Measurements from ENCODE around the gene ASB13.
"Not testable (repeated sequence)": the region's sequence is repeated elsewhere in the genome, so short reads cannot be mapped to it uniquely, and the experiment has no call there.

The ASB13 gene

DNA sequence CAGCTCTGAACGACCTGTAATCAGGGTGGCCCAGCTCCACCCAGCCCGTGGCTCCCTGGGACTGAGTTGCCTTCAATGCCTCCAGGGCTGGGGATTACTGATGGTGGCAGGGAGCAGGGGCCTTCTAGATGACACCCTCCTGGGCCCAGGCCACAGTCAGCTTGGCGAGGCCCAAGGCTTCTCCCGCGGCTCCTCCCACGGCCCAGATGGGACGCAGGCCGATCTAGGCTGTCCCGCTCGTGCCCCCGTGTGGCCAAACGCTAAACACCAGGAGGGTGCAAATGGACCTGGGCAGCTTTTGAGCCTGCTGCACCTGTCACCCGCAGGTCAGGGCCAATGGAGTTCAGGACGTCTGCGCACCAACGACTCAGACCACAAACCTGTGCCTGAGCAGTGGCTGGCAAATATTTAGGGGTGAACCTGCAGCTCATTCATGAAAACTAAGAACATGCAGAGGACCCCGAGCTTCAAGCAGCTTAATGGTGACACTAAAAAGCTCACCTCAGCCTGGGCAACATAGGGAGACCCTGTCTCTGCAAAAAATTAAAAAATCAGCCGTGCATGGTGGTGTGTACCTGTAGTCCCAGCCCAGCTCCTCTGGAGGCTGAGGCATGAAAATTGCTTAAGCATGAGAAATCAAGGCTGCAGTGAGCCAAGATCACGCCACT, 43.2 kb downstream of the ASB13 start:
- DNase-seq (ENCODE audit: low read depth): peak; percentile 73

DNA sequence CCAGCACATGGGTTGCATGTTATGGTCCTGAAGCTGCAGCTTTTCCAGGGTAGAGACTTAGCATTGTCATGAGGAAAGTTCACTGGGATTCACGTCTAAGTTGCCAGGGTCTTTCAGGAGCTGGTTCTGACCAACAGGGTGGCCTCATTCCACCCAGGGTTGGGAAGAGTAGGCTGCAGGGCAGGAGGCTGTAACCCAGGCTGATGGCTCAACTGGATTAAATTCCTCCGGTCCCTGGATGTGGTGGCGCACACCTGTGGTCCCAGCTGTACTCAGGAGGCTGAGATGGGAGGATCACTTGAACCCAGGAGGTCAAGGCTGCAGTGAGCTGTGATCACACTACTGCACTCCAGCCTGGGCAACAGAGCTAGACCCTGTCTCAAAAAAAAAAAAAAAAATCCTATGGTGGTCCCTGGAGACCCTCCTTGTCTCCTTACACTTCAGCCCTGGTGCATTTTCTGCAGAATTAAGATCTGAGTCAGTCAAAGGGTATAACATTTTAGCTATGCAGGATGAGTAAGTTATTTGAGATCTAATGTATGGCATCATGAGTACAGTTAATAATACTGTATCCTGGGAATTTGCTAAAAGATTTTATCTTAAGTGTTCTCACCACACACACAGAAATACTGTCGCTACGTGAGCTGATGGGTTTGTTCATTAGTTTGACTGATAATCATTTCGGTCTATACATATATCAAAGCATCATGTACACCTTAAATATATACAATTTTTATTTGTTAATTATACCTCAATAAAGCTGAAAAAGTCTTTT, 44.0 kb downstream of the ASB13 start:
- no peak for DNase-seq (ENCODE audit: low read depth)

DNA sequence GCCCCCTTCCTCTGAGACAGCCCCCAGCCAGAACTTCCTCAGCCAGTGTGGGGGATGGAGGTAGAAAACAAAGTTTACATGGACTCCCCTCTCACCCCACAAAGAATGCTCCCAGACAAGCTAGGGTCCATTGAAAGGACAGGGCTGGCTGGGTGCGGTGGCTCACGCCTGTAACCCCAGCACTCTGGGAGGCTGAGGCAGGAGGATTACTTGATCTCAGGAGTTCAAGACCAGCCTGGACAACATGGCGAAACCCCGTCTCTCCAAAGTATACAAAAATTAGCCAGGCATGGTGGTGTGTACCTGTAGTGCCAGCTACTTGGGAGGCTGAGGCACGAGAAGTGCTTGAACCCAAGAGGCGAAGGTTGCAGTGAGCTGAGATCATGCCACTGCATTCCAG, 45.0 kb downstream of the ASB13 start:
- not testable (repeated sequence) for DNase-seq (ENCODE audit: low read depth)

DNA sequence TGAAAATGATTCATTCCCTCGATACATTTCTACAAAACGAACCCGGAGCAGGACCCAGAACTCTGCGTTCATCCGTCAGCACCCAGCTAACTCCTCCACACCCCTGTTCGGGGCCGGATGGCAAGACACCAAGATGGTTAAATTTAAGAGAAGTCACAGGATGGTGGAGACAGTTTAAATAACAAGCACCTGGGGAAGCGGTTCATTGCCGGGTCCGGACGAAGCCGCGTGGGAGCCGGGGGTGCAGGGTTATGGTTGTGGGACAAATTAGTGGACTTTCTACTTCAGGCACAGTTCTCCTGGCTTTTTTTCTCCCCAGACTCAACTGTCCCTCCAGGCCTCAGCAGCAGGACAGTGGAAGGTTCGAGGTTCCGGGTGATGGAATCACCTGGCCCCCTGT, 45.4 kb downstream of the ASB13 start:
- no peak for DNase-seq (ENCODE audit: low read depth)

DNA sequence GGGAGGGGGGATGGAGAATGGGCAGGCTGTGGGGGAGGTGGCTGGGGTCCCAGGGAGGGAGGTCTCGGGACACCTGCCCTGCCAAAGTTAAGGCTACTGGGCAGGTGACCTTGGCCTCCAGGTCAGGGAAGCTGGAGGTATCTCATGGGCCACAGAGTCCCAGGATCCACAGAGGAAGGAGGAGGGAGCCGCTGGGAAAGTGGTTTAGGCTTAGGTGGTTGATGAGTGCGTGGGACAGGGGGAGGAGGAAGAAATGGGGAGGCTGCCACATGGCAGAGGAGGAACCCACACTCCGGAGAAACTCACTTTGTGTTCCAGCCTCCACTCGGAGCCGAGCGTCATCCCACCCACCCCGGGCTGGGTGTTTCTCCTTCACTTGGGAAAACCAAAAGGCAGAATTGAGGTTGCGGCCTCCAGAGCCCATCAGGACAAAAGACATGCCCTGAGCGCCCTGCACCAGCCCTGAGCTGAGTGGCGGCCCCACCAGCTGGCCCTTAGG, 46.1 kb downstream of the ASB13 start:
- no peak for DNase-seq (ENCODE audit: low read depth)

DNA sequence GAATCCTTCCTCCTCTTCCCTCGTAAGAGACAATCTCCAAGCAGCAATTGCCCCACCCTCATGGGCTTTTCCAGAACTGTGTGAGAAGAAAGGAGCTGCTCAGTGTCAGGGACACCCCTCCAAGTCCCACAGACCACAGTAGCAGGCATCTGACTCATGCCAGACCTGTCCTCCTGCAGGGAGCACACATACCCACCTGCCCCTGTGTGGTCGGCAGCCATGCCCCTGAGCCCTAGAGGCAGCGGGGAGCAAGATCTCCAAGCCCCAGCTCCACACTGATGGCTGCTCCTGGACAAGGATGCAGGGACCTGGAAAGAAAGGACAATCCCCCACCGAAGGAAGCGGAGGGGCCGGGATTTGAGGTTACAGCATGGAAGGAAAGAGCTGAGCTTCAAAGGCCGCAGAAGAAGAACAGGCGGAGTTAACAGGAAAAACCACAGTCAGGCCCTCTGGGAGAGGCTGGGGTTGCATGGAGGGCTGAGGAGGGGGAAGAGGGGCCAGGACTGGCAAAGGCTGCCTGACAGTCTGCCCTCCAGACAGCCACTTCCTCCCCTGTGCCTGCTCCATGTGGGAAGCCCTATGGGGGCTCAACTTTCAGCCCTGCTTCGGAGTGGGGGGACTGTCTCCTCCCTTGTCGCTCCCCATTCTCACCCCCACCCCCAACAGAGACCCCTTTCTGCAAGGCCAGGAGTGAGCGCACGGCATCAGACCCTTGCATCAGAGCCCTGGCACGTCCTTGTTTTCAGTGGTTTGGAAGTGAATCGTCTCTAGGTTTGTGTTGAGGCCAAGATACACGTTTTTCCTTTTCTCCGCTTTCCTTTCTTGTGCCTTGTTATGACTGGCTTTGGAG, 46.8 kb downstream of the ASB13 start:
- no peak for DNase-seq (ENCODE audit: low read depth)

DNA sequence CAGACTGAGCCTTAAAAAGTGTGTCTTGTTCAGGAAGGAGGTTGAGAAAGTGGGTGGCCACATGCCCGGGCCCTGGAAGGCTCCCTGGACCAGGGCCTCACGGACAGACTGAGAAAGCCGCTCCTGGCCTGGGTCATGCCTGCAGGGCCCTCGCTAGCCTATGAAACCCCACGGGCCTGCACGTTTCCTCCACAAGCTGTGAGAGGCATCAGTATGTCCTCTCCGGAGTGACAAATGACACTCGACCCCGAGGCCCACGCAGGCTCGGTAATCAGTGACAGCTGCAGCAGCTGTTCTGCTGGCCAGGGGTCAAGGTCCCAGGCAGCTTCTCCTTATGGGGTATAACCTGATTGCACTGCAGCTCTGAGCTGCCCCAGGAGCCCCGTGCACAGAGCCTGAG, 47.6 kb downstream of the ASB13 start:
- no peak for DNase-seq (ENCODE audit: low read depth)

DNA sequence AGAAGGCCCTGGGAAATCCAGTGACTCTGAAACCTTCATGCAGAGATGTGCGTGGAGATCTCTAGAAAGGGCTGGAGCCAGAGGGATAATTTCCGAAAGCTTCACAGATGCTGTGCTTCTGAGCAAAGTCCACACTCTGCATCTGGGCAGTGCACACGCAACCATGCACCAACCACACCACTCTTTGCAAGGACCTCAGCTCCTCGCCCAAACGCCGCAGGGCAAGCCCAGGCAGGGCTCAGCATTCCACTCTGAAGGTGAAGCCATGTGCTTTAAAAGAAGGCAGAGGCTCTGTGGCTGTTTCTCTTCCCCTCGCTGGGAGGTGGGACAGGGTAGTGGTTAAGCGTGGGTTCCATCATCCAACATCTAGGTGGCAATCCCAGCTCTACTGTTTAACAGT, 48.4 kb downstream of the ASB13 start:
- no peak for DNase-seq (ENCODE audit: low read depth)

DNA sequence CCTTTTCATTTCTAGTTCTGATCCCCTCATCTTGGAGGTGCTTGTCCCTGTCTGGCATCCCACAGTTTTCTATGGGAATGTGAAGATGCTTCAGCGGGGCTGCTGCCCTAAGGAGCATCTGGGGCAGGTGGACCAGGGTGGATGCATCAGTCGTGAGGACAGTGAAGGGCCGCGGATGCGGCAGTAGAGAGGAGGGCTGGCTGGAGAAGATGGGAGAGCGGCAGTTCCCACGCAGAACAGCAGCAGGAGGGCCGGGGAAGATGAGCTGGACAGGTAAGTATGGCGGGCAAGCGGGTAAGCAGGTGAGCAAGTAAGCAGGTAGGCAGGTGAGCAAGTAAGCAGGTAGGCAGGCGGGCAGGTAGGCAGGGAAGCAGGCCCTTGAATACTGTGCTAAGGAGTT, 48.9 kb downstream of the ASB13 start:
- no peak for DNase-seq (ENCODE audit: low read depth)

DNA sequence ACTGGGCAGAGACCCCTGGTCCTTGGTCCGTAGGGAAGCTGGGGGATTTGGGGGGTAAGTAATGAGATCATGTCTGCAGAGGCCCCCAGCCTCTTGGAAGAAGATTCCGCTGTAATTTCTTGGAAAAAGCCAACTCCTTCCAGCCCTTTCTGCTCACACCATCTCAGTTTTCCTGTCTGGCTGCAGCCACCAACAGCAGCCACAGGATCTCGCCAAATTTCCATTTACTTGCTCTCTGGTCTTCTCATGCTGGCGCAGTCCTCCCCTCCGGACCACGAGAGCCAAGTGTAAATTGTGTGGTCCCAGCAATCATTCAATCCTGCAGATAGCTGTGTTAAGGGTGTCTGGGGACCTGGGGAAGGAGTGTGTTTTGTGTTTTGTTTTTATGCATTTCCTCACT, 49.6 kb downstream of the ASB13 start:
- DNase-seq (ENCODE audit: low read depth): no peak

DNA sequence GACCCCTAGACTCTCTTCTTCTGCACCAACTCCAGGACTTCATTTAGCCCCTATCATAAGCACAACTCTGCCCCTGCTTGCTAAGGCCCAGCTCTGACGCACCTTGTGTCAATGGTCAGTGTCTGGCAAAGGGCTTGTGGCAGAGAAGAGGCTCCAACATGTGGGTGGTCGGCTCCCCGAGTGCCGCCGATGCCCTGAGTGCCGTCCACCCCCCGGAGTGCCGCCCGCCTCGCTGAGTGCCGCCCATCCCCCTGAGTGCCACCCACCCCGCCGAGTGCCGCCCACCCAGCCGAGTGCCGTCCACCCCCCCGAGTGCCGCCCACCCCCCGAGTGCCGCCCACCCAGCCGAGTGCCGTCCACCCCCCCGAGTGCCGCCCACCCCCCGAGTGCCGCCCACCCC, 50.3 kb downstream of the ASB13 start:
- no peak for DNase-seq (ENCODE audit: low read depth)

DNA sequence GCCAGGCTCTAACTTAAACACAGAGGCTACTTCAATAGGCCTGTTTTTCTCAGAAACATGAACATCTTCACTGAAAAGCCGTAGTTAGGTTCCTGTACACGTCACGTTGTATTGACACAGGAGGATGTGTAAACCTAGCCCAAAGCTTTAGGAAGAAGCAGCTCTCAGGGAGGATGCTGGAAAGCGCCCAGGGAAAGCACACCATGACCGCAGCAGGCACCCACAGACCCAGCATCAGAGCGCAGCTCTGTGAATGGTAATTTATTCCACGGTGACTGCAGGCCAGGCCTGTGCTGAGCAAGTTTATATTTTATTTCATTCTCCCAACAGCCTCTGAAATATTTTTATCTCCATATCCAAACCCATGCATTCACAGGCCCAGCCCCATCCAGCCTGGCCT, 51.1 kb downstream of the ASB13 start:
- no peak for DNase-seq (ENCODE audit: low read depth)

DNA sequence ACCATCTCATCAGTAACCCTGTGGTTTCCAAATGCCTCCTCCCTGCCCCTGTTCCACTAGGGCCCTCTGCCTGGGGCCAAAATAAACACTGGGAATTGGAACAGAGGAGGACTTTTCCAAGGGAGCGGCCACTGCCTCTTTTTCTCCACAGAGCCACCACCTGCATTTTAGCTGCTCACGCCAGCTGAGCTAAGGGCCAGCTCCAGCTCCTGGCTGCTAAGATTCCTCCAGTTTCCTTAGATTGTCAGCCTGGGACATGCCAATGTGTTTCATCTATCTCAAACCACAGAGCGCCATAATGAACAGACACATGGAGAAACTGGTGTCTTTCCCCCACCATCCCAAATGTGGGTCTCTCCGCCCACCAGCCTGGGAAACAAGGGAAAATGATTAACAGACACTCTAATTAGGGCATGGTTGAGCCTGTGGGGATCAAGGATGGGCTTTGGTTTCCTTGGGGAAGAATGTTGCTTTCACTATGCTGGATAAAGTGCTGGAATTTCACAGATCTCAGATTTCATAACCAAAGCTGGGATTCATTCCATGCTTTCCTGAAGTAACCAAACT, 52.2 kb downstream of the ASB13 start:
- DNase-seq (ENCODE audit: low read depth): no peak

DNA sequence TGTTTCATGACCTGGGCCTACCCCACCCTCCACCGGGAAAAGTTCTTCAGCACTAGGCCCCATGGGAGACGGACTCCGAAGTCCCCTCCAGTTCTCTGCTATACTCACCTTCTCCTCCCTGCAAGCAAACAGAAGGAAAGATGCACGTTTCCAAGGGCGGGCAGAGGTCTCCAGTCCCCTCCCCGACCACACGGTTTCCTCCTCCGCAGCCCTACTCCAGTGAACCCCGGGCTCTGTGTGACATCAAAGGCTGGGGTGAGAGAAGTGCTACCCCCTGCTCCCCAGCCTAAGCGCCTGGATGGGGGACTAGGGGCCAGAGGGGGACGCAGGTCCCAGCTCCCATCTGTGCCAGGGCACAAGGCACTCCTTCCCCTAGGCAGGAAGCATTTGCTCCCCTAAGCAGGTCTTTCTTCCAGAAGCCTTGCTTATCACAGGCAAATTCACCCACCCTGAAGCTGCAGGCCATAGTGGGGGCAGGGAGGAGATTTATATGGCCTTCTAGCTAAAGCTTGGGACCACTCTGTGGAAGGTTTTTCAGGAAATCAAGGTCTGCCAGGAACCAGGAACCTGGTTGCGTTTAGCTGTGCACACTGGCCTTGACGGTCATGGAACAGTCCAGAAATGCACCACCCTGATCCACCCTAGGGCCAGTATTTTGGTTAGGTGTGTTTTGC, 52.8 kb downstream of the ASB13 start:
- DNase-seq (ENCODE audit: low read depth): no peak

DNA sequence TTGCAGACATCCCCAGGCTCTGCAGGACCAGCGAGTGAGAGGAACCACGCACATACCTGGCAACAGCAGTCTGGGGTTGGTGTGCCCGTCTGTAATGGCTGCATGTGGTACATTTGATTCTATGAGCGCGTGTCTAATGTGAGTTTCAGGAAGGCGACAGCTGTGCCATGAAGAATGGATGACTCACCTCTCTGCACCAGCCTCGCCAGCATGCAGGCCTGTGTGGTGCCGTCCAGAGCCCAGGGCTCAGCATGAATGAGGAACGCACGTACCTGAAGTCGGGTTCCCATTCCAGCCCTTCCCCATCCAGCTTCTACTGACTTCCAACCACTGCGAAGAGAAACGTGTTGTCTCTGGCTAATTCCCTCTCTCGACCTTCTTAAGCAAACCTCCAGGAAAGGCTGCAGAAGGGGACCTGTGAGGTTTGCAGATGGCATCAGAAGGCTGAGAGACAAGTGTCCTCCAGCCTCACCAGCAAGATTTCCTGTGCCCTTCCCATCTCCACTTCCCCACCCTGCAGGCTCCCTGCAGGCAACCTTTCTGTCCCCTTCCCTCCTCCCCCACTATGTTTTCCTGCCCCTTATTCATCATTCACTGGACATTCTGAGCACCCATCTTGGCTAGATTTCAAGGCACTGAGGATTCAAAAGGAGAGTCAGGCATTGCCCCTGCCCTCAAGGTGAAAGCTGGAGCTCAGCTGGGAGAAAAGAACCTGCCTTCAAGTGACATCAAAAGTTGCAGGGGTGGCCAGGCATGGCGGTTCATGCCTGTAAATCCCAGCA, 54.3 kb downstream of the ASB13 start:
- no peak for DNase-seq (ENCODE audit: low read depth)

DNA sequence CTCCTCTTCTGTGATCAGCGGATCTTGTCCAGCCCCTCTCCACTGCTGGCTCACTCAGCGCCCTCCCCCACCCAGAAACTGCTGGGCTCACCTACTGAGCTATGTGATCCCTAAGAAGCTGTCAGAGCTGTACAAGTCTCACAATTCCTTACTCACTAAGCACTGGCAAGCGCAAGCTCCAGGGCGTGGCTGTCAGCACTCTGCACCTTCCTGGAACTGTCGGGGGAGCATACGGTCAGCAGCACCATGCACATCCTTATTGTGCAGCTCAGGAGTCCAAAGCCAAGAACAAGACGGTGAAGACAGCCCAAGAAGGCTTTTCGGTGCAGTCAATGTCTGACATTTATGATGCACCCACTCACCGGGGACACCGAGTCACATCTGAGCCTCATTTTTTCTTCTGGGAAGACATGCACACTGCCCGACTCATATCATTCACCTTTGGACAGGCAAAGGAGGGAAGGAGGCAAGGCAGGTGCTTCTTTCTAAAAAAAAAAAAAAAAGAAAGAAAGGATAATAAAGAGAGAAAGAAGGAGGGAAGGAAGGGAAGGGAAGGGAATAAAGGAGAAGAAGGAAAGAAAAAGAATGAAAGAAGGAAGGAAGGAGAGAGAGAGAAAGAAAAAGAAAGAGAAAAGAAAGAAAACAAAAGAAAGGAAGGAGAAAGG, 56.3 kb downstream of the ASB13 start:
- DNase-seq (ENCODE audit: low read depth): no peak

DNA sequence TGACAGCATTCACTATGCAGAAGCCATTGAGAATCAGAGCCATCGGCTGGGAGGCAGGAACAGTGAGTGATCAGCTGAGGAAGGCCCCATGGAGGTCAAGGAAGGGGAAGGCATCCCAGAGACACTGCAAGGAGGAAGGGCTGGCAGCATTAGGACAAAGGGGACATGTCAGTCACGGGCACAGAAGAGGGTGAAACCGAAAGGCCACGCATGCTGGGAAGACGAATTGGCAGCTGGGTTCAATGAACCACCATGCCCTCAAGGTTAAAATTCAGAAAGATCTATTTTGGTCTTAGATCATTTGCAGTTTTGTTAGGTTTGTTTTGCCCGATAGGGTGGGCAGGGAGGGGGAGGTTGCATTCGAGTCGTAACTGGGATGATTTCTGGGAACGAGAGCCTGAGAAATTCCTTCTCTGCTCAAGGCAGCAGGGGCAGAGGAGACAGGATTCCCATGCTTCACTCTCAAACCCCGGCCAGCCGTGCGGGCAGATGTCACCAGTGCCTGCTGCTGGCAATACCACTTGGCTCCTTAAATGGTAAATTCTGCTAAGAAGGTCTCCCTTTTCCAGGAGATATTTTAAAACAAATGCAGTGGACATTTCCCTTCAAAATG, 57.7 kb downstream of the ASB13 start:
- DNase-seq (ENCODE audit: low read depth): no peak

DNA sequence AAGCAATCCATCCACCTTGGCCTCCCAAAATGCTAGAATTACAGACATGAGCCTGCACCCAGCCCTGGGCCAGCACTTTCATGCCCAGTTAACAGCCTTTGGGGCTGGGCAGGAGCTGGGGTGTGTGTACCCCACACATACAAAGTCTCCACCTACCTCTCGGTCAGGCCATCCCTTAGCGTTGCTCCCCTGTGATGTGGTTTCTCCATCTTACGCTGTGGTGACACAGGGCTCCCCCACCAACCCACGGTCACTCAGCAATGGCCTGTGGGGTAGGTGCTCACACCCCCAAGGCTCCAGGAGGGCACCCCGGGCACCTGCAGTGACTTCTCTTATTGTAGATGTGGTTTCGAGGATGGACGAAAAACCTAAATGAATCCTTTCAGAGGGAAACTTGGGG, 58.8 kb downstream of the ASB13 start:
- DNase-seq (ENCODE audit: low read depth): no peak

DNA sequence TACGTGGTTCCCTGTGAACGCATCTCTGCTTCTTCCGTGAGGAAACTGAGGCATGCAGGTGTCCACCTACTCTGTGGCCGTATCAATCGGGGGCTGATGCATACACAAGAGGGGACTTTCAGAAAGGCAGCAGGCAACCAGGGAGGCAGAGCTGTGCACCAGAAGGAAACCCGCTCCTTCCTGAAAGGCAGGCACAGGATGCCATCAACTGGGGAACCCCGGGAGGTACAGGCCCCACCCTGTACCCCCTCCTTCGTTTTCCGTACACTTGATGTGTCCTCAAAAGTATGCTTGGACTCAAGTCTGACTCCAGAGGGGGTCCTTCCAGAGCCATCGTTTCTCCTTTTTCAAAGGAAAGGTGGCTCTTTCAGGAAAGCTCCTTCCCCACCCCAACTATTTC, 59.5 kb downstream of the ASB13 start:
- DNase-seq (ENCODE audit: low read depth): no peak

DNA sequence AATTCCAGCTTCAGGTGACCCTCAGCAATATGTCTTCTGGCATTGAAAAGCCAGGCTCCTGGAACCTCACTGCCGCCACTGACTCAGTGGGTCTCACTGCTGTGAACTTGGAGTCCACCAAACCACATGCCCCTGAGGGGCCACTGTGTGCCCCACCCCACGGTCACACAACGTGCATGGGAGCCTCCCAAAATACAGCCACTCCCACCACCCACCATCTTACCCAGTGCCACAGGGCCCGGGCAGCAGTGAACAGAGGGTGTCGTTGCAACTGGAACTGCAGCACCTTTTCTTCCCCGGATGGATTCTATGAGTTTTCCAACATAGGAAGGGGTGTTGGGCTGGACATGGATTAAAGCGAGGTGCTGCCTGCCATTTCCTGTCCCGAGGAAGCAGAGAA, 60.1 kb downstream of the ASB13 start:
- no peak for DNase-seq (ENCODE audit: low read depth)

Data from stimulated activated CD8-positive, alpha-beta memory T cell treated with anti-CD3 and anti-CD28 coated beads, Interleukin-4, amount 100 ng/mL, for 24 hours (primary cell).